ENCODE data around the gene ARSD. TPM values are rescaled to one million over a fixed set of nuclear protein-coding genes. Genes with fewer than 3 reads are reported as not detected.

ARSD gene
- total RNA-seq, 1 experiment from 2014 or later, result 8.0 TPM

DNA sequence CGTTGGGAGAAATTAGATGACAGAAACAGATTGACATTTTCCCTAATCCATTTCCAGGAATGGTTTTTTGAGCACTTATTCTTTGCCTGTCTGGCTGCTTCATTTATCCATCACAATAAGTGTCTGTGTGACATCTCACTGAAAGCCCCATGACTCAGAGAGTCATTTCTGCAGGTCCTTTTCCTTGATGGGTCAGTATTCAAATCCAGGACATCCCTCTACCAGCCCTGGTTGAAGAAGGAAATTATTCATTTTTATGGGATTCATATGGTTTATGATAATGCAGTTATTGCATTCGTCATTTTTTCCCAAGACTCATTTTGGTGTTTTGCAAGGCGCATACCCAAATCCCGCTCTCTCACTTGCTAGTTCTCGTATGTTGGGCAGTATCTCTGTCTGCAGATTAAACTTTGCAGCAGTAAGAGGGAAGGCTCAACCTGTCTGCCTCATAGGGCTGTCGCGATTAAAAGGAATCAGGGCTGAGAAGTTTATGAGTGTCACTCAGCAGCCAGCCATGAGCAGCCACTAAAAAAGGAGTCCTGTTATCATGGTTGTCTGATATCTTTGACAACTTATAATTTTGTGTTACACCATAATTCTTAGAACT is 56.4 kb downstream of the ARSD start:
- TF ChIP-seq ELF1 (IDR thresholded peaks at IDR 0.05; ENCODE audit: borderline replicate concordance, low read depth) (no peak), YY1 (IDR thresholded peaks at IDR 0.05; ENCODE audit: extremely low read depth, insufficient replicate concordance, low read depth, low read length) (no peak), EZH2 (IDR thresholded peaks at IDR 0.05) (no peak), SRF (IDR thresholded peaks at IDR 0.05; ENCODE audit: low read depth) (no peak), ZNF274 (IDR thresholded peaks at IDR 0.05; ENCODE audit: low read depth, low read length) (no peak), RAD21 (IDR thresholded peaks at IDR 0.05; ENCODE audit: low read depth) (no peak), FOSL1 (IDR thresholded peaks at IDR 0.05; ENCODE audit: low read depth) (no peak), SIN3A (IDR thresholded peaks at IDR 0.05; ENCODE audit: low read depth) (no peak), POLR2A (IDR thresholded peaks at IDR 0.05; ENCODE audit: borderline replicate concordance, extremely low read depth, insufficient read depth, insufficient read length) (no peak), CEBPB (IDR thresholded peaks at IDR 0.05; ENCODE audit: low read depth) (no peak), JUND (IDR thresholded peaks at IDR 0.05) (no peak), REST (IDR thresholded peaks at IDR 0.05; ENCODE audit: low read depth) (no peak), ZBTB33 (IDR thresholded peaks at IDR 0.05; ENCODE audit: extremely low read depth, insufficient replicate concordance, low read length) (no peak), POLR2AphosphoS5 (IDR thresholded peaks at IDR 0.05; ENCODE audit: low read depth, low read length) (no peak), TCF7L2 (IDR thresholded peaks at IDR 0.05; ENCODE audit: borderline replicate concordance, extremely low read depth, insufficient read depth, insufficient read length) (no peak)
- TF ChIP-seq, protein P1, sequence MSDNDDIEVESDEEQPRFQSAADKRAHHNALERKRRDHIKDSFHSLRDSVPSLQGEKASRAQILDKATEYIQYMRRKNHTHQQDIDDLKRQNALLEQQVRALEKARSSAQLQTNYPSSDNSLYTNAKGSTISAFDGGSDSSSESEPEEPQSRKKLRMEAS (IDR thresholded peaks at IDR 0.05), result no peak
- TF ChIP-seq, protein P2, sequence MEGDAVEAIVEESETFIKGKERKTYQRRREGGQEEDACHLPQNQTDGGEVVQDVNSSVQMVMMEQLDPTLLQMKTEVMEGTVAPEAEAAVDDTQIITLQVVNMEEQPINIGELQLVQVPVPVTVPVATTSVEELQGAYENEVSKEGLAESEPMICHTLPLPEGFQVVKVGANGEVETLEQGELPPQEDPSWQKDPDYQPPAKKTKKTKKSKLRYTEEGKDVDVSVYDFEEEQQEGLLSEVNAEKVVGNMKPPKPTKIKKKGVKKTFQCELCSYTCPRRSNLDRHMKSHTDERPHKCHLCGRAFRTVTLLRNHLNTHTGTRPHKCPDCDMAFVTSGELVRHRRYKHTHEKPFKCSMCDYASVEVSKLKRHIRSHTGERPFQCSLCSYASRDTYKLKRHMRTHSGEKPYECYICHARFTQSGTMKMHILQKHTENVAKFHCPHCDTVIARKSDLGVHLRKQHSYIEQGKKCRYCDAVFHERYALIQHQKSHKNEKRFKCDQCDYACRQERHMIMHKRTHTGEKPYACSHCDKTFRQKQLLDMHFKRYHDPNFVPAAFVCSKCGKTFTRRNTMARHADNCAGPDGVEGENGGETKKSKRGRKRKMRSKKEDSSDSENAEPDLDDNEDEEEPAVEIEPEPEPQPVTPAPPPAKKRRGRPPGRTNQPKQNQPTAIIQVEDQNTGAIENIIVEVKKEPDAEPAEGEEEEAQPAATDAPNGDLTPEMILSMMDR (IDR thresholded peaks at IDR 0.05 in 2 of 3, conservative IDR thresholded peaks at IDR 0.05 in 1 of 3; ENCODE audit: borderline replicate concordance in 1 of 3, insufficient read depth in 1 of 3, low read depth in 2 of 3, low read length in 2 of 3), result no peak
- no peaks in the 10 kb centered on the region for H3K9me3 ChIP-seq (ENCODE audit: control insufficient read depth in 1 of 2, insufficient read depth in 1 of 2, low read depth in 1 of 2, low read length in 2 of 2)
- no peaks in the 10 kb centered on the region for H3K9me2 ChIP-seq (ENCODE audit: insufficient read depth)
- no peak overlapping the region for H3K4me3 ChIP-seq (replicated peaks in 1 of 2; ENCODE audit: low read depth in 1 of 2, low read length in 2 of 2)
- ATAC-seq (no peak), DNase-seq (ENCODE audit: low read depth, low spot score) (no peak)
- ChIA-PET RAD21 (ENCODE audit: low non-redundant PET in 1 of 2, low total read pairs in 2 of 2, uncharacterized antibody in 2 of 2, unreplicated experiment in 2 of 2) (no interaction called here), CTCF (no interaction called here), POLR2A (no interaction called here)
- H2AFZ ChIP-seq (ENCODE audit: low read depth, low read length, poor library complexity, severe bottlenecking), result no peak overlapping the region
- H3K27ac ChIP-seq (ENCODE audit: low read depth, low read length), result no peak overlapping the region
- H3K79me2 ChIP-seq (ENCODE audit: insufficient read depth, low read length), result no peaks in the 10 kb centered on the region
- no peaks in the 10 kb centered on the region for H3K27me3 ChIP-seq (ENCODE audit: insufficient read depth, low read length)
- H3K4me2 ChIP-seq (ENCODE audit: low read length), result no peak overlapping the region
- peaks cover 0 to 3% of the 10 kb centered on the region in 2 experiments; a peak in 1 of 4 replicates for H3K4me1 ChIP-seq (ENCODE audit: control insufficient read depth in 1 of 2, insufficient read depth in 2 of 2, low read length in 2 of 2)
- intact Hi-C loops (cut with micrococcal nuclease), result loop anchor here (10.0 kb wide), 1 partner anchor 762 kb away; no protein-coding TSS in a partner anchor
- no TSS peak for BruUV-seq (replicated peaks)
- H4K20me1 ChIP-seq (ENCODE audit: insufficient read depth), result no peaks in the 10 kb centered on the region
- no peak overlapping the region for H3K9ac ChIP-seq (ENCODE audit: low read length)
- H3K36me3 ChIP-seq (ENCODE audit: control insufficient read depth in 1 of 2, insufficient read depth in 2 of 2, low read length in 2 of 2), result no peaks in the 10 kb centered on the region

Measured in HCT116 (cell line).